Hematopoietic multipotent progenitor cell treated with erythropoietin and hydrocortisone succinate and interleukin-3 and kit ligand, for 15 days (in vitro differentiated cells): ENCODE measurements around the gene FAM120B.

Experiments
- DNase-seq: peaks from one replicate; pipeline ENCODE4 v3.0.0-alpha.2; 2015; ENCODE audit warnings: low spot score

The FAM120B gene

DNA sequence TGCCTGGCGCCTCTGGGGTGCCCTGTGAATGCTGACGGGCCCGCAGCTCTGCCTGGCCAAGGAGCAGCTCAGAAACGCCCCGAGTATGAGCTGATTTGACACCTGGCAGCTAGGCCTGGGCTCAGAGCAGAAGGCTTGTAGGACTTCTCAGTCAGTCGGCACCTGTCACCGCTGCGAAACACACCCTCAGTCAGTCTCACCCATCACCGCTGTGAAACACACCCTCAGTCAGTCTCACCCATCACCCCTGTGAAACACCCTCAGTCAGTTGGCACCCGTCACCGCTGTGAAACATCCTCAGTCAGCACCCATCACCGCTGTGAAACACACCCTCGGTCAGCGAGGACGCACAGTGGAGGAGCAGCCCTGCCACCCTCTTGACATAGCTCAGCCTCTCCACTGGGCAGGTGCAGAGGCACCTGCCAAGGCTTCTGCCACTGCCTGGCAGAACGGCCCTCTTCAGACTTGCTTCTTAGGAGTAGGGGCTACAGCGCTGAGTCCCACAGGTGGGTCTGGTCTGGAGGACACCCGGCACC is 137.6 kb downstream of the FAM120B start:
- no peak for DNase-seq

DNA sequence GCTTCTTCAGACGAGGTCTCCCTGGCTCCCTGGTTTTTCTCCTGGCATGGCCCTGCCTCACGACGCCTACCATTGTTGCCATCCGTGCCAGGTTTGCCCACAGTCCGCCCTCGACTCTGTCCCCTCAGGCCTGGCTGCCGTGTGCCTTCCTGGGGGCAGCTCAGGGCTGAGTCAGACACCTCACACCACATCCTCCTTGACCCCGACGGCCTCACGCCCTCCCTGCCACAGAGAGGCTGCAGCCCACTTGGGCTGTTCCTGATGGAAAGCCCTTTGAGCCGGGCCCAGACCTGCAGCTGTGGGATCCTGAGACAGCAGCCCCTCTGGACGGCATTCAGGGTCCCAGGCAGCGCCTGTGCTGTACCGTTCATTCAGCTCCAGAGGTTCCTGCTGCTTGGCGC is 138.3 kb downstream of the FAM120B start:
- no peak for DNase-seq

DNA sequence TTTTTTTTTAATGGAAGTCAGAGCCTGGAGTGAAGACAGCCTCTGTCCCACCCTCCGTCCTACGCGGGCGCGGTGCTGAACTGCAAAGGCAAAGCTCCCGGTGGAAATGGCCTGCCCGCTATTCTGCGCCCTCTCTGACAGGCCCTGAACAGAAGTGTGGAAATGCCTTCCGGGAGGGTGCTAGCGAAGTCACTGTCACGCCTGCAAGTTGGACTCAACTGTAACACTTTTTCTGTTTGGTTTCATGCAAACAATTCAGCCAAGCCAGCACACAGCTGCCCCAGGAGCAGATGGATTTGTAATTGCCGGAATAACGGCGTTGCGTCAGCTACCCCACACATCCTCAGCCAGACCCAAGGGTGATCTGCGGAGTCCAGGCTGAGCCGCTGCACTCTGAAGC is 138.9 kb downstream of the FAM120B start:
- DNase-seq = no peak

DNA sequence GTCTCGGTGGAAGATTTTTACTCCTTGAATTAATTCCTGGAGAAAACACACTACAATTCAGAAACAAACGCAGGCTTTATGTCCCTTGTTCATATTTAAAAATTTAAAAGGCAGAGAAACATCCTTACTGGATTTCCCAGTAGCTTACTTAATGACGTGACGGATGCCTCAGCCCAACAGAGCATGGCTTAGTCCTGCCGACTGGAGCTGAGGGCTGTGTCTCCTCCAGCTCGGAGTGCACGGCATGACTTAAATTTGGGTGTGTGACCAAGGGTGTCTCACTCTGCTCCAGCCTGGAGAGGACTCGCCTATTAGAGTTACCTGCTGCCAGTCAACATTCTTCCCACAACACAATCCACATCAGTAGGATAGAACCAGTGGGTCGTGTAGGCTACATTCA is 139.4 kb downstream of the FAM120B start:
- no peak for DNase-seq

- DNase-seq = no peak
These were observed 140.4 kb downstream of the FAM120B start for GRCh38 chr6:170446841-170447560.

DNA sequence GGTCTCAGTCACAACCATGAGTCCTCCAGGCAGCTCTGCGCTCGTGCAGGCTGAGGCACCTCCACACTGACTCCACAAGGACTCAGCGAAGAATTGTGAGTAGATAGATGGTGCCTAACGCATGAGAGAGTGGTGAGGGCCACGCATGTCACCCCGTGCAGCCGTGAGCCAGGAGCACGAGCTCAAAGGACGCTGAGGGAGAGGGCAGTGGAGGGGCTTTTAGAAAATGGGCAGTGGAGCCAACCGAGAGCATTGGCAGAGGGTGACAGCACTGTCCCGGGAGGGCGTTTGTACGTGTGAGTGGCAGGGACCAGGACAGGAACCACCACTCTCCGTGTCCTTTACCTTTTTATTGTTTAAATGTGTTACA is 141.0 kb downstream of the FAM120B start:
- no peak for DNase-seq

- DNase-seq = no peak
These were observed 141.8 kb downstream of the FAM120B start for GRCh38 chr6:170448317-170448716.

- DNase-seq = no peak
These were observed 142.4 kb downstream of the FAM120B start for GRCh38 chr6:170448751-170449630.

GRCh38 chr6:170449835-170450753 is 143.5 kb downstream of the FAM120B start:
- no peak for DNase-seq

- DNase-seq = no peak
These were observed 144.6 kb downstream of the FAM120B start for GRCh38 chr6:170450916-170451761.

DNA sequence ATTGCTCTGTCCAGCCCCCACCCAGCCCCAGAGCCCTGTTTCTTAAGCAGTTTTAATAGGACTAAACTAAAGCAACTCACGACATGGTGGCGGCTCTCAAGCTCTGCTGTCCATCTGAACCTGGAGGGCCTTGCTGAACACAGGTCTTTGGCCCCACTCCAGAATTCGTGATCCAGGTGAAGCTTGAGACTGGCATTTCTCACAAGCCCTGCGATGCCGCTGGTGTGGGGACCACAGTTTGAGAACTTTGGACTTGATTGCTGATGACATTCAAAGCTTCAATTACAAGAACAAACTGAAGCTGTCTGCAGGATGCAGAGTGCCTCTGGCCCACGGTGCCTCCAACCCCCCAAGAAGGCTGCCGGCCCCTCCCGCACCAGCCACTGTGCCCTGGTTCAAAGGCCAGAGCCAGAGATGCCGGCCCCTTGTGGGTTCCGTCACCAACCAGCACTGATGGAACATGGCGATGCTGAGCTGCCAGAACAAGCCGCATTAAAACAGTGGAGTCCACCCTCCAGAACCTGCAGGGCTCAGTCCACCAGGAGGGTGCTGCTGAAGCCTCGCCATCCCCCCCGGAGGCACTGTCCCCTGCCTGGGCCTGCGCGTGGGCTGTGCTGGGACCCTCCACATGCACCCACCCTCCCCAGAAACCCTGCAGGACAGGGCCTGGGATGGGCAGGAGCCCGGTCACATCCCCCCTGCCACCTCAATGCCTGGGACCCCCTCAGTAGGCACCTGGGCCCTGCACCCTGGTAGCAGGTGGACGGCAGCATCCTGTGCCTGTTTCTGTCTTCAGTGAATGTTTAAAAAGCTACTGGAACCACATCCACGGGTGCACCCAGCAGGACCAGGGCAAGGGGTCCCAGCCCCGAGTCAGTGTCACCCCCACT is 145.4 kb downstream of the FAM120B start:
- no peak for DNase-seq

GRCh38 chr6:170452767-170453545 is 146.4 kb downstream of the FAM120B start:
- DNase-seq = no peak

- DNase-seq = no peak
These were observed 147.3 kb downstream of the FAM120B start for GRCh38 chr6:170453586-170454511.

DNA sequence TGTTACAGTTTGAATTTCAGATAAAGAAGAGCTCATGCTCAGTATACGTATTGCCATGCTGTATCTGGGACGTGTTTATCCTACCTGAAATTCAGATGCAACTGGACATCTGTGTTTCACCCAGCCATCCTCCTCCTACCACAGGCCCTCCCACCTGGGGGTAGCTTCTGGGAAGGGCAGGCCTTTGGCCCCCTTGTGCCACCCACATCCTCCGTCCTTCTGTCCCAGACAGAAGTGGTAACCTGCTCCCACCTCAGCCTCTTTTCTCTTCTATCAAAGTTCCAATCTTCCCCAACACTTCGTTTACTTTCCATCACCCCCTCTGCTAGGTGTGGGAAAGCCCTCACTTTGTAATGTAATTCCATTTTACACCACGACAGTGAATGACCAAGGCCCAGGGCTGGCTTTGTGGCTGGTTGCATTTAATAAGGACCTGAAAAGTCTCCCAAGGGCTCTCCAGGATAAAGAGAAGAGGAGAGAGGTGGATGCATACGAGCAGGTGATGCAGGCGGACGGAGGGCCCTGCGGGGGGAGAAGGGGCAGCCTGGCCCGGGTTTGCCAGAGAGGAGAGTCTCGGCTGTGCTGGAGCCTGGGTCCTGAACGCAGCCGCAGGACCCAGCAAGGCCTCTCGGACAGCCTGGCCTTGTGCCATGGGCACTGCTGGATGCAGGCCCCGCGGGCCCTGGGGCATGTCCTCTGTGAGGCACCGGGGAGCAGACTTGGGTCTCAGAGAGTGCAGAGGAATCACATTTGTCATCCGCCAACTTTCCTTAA is 148.1 kb downstream of the FAM120B start:
- no peak for DNase-seq

GRCh38 chr6:170455335-170455979 is 148.9 kb downstream of the FAM120B start:
- DNase-seq = no peak

DNA sequence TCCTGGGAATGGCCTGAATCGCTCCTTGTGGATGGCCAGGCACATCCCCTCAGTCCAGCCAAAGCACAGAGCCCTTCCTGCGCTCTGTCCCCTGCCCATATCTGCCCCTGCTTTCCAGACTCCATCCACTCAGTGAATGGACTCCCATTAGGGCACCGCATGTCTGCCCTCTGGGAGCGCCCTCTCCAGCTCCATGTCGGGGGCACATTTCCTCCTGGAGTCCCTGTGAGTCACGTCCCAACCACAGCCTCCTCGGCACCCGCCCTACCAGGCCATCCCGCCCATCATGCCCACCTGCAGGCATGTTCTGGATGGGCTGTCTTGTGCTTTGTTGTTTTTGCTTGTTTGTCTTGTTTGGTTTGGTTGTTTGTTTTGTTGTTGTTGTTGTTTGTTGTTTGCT is 149.8 kb downstream of the FAM120B start:
- no peak for DNase-seq
